ENCODE data around the gene CD1E.
"Not testable (repeated sequence)": the region's sequence is repeated elsewhere in the genome, so short reads cannot be mapped to it uniquely, and the experiment has no call there.

The CD1E gene

DNA sequence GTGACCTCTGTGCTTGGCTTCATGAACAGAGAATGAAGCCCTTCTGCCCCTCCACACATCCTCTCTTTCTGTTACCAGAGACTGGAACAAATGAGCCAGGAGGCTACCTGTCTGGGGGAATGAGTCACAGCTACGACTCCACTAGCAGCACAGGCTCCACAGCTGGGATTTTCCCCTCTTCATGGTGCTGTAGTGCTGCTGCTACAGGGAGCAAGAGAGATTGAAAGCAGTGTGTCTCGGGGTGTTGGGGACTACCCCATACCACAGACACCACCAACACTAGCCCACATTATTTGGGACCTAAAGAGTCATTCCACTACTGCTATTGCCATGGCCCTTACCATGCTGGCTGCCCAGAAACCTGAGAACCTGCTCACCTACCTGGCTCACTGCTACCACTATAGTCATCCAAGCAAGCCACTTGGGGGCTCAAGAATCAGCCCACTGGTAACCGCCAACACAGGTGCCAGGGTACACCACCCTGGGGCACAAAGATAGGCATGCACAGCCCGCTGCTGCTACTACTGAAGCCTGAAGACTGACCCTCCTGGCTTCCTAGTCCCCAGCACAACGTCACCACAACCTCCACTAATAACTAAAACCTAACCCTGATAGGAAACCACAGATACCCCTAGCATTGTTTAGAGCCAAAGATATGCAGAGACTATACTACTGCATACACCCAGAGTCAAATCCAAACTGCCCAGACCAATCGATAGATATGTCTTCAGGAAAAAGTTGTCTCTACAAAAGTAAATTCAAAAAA lies 17.7 kb downstream of the CD1E start:
- H3K27ac ChIP-seq (ENCODE audit: low read depth, low read length), result no peak overlapping the region
- no peak overlapping the region for H3K9ac ChIP-seq (ENCODE audit: low read length)
- no peak overlapping the region for H3K4me3 ChIP-seq (ENCODE audit: low read length)
- no peaks in the 10 kb centered on the region for H3K36me3 ChIP-seq (ENCODE audit: control insufficient read depth, insufficient read depth, low read length)
- no peaks in the 10 kb centered on the region for H3K4me1 ChIP-seq (ENCODE audit: control insufficient read depth, insufficient read depth, low read length)
- no peaks in the 10 kb centered on the region for H3K27me3 ChIP-seq (ENCODE audit: control insufficient read depth, insufficient read depth, low read length)

DNA sequence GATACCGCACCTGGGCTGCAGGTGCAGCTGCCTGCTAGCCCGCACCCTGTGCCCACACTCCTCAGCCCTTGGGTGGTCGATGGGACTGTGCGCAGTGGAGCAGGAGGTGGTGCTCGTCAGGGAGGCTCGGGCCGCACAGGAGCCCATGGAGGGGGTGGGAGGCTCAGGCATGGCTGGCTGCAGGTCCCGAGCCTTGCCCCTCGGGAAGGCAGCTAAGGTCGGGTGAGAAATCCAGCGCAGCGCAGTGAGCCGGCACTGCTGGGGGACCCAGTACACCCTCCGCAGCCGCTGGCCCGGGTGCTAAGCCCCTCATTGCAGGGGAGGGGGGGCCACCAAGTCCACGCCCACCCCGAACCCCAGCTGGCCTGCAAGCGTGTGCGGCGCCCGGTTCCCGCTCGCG lies 20.4 kb downstream of the CD1E start:
- H3K36me3 ChIP-seq (ENCODE audit: control insufficient read depth, insufficient read depth, low read length); H3K27ac ChIP-seq (ENCODE audit: low read depth, low read length); H3K9ac ChIP-seq (ENCODE audit: low read length); H3K4me3 ChIP-seq (ENCODE audit: low read length); H3K27me3 ChIP-seq (ENCODE audit: control insufficient read depth, insufficient read depth, low read length); H3K4me1 ChIP-seq (ENCODE audit: control insufficient read depth, insufficient read depth, low read length): not testable (repeated sequence)

DNA sequence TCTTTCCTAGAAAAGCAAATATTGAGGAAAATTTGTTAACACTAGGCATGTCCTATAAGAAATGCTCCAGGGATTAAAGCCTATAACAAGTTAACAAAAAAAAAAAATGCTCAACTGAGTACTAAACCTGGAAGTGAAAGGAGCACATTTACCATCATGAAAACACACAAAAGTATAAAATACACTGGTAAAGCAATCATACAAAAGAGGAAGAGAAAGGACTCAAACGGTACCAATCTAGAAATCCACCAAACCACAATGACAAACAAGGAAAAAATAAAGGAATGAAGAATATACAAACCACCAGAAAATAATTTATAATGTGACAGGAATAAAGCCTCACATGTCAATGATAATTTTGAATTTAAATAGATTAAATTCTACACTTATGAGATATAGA lies 21.2 kb downstream of the CD1E start:
- Histone ChIP-seq H3K9ac (ENCODE audit: low read length) (no peak overlapping the region), H3K4me1 (ENCODE audit: control insufficient read depth, insufficient read depth, low read length) (no peaks in the 10 kb centered on the region), H3K27me3 (ENCODE audit: control insufficient read depth, insufficient read depth, low read length) (no peaks in the 10 kb centered on the region), H3K36me3 (ENCODE audit: control insufficient read depth, insufficient read depth, low read length) (no peaks in the 10 kb centered on the region), H3K27ac (ENCODE audit: low read depth, low read length) (no peak overlapping the region), H3K4me3 (ENCODE audit: low read length) (no peak overlapping the region)

DNA sequence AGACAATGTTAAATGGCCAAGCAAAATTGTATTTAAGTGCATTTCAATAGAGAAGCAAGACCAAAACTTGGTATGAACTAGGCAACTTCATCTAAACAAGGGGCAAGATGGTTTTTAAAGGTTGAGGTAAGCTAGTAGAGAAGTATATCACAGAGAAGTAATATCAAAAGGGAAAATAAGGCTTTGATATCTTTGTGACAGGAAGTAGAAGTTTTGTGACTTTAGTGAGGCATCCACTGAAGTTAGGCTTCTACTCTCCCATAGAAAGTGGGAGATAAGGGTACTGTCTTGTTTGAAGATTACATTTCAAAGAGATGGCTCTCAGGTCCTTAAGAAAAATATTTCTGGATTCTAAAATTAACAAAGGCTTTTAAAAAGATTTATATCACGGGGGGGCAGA lies 36.6 kb downstream of the CD1E start:
- Histone ChIP-seq H3K4me3 (ENCODE audit: low read length) (no peak overlapping the region), H3K27ac (ENCODE audit: low read depth, low read length) (no peak overlapping the region), H3K4me1 (ENCODE audit: control insufficient read depth, insufficient read depth, low read length) (no peaks in the 10 kb centered on the region), H3K36me3 (ENCODE audit: control insufficient read depth, insufficient read depth, low read length) (no peaks in the 10 kb centered on the region), H3K9ac (ENCODE audit: low read length) (no peak overlapping the region), H3K27me3 (ENCODE audit: control insufficient read depth, insufficient read depth, low read length) (no peaks in the 10 kb centered on the region)

DNA sequence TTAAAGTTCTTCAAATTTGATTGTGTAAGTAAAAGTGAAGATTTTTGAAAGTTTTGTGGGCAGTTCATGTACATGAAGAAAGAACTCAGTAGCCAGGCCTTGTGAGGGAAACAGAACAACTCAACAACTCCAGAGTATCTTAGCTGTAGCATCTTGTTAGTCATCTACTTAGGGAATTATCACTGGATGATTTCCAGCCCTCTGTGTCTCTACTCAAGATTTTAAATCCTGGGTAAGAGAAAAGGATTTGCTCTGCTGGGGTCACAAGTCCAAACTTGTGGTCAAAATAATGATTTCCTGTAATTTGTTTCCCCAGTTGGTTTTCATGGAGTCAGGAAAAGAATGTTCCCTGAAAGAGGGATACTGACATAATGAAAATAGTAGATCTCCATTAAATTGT lies 37.4 kb downstream of the CD1E start:
- Histone ChIP-seq H3K4me1 (ENCODE audit: control insufficient read depth, insufficient read depth, low read length) (no peaks in the 10 kb centered on the region), H3K27ac (ENCODE audit: low read depth, low read length) (no peak overlapping the region), H3K9ac (ENCODE audit: low read length) (no peak overlapping the region), H3K36me3 (ENCODE audit: control insufficient read depth, insufficient read depth, low read length) (no peaks in the 10 kb centered on the region), H3K4me3 (ENCODE audit: low read length) (no peak overlapping the region), H3K27me3 (ENCODE audit: control insufficient read depth, insufficient read depth, low read length) (no peaks in the 10 kb centered on the region)

DNA sequence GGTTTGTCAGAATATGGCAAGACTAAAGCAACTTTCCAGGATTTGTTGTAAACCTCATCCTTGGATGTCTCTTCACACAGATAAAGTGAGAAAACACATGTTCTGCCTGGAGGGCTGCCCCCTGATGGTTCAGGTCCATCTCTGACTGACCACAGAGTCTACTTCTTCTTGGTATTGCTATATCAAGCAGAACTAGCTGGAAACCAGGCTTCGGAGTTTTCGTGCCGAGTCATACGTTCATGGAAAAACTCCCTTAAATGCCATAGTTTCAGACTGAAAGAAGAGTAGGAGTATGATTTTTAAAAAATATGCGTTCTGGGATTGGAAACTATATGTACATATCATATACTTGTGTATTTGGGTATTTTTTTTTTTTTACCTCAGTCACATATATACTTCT lies 39.8 kb downstream of the CD1E start:
- Histone ChIP-seq H3K27me3 (ENCODE audit: control insufficient read depth, insufficient read depth, low read length) (no peaks in the 10 kb centered on the region), H3K9ac (ENCODE audit: low read length) (no peak overlapping the region), H3K4me3 (ENCODE audit: low read length) (no peak overlapping the region), H3K27ac (ENCODE audit: low read depth, low read length) (no peak overlapping the region), H3K4me1 (ENCODE audit: control insufficient read depth, insufficient read depth, low read length) (no peaks in the 10 kb centered on the region), H3K36me3 (ENCODE audit: control insufficient read depth, insufficient read depth, low read length) (no peaks in the 10 kb centered on the region)

DNA sequence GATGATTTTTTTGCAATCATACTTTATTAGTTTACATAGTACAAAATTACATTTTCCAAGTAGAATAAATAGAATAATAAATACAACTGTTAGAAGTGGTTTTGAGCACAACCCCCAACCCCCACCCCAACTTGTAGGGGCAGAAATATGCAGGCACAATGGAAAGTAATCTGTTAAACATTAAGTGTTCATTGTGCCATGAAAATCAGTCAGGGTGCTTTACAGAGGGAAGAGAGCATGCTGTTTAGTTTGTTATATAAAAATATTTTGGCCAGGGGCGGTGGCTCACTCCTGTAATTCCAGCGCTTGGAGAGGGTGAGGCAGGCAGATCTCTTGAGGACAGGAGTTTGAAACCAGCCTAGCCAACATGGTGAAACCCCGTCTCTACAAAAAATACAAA lies 43.0 kb downstream of the CD1E start:
- Histone ChIP-seq H3K4me3 (ENCODE audit: low read length) (no peak overlapping the region), H3K9ac (ENCODE audit: low read length) (no peak overlapping the region), H3K36me3 (ENCODE audit: control insufficient read depth, insufficient read depth, low read length) (no peaks in the 10 kb centered on the region), H3K4me1 (ENCODE audit: control insufficient read depth, insufficient read depth, low read length) (no peaks in the 10 kb centered on the region), H3K27ac (ENCODE audit: low read depth, low read length) (no peak overlapping the region), H3K27me3 (ENCODE audit: control insufficient read depth, insufficient read depth, low read length) (no peaks in the 10 kb centered on the region)

DNA sequence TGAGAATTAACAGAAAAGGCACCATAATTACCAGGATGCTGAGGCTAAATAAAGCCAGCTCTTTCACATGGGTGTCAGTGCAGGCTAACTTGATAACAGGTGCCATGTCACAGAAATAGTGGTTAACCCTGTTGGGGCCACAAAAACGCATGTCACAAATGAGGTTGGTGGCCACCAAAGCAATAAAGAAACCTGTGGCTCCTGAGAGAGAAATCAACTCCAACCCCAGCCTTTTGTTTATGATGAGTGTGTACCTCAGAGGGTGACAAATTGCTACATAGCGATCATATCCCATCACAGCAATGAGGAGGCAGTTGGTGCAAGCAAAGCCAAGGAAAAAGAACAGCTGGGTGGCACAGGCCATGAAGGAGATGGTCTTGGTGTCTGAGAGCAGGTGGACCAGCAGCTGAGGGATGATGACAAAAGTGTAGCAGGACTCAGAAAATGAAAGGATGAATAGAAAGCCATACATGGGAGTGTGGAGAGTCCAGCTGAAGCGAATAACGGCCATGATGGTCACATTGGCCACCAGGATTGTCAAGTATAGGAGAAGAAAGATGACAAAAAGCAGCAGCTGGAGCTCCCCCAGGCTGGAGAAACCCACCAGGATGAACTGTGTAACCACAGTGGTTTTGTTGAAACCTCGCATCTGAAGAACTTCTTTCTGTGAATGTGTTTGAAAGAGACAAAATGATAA lies 45.3 kb downstream of the CD1E start, which contains the start of gene OR10T2:
TSS of gene OR10T2 (minus strand) at position 649 of the 697 bp plus-strand sequence. CDS start at position 649, 0 bp downstream.
- H3K27me3 ChIP-seq (ENCODE audit: control insufficient read depth, insufficient read depth, low read length), result no peaks in the 10 kb centered on the region
- H3K4me3 ChIP-seq (ENCODE audit: low read length), result no peak within 1 kb of the TSS
- no peak within 1 kb of the TSS for H3K9ac ChIP-seq (ENCODE audit: low read length)
- no peaks in the 10 kb centered on the region for H3K4me1 ChIP-seq (ENCODE audit: control insufficient read depth, insufficient read depth, low read length)
- H3K36me3 ChIP-seq (ENCODE audit: control insufficient read depth, insufficient read depth, low read length), result no peaks in the 10 kb centered on the region
- H3K27ac ChIP-seq (ENCODE audit: low read depth, low read length), result no peak within 1 kb of the TSS

DNA sequence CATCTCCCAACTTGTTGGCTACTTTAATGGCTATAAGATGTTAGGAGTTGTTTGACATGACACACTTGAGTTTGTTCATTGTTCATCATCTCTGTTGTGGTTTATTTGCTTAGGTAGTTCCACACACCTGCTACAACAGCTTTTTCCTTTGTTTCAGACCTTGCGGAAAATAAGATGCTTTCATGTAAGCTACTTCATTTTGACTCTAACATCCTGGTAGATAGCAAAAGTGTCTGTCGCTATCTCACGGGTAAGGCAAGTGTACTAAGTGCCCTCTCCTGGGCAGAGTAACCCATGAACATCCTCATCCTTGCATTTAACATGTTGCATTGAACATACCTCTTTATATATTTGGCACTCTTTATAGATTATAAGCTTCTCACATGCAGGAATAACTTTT lies 47.2 kb downstream of the CD1E start:
- H3K4me3 ChIP-seq (ENCODE audit: low read length), result no peak overlapping the region
- no peak overlapping the region for H3K27ac ChIP-seq (ENCODE audit: low read depth, low read length)
- H3K36me3 ChIP-seq (ENCODE audit: control insufficient read depth, insufficient read depth, low read length), result no peaks in the 10 kb centered on the region

DNA sequence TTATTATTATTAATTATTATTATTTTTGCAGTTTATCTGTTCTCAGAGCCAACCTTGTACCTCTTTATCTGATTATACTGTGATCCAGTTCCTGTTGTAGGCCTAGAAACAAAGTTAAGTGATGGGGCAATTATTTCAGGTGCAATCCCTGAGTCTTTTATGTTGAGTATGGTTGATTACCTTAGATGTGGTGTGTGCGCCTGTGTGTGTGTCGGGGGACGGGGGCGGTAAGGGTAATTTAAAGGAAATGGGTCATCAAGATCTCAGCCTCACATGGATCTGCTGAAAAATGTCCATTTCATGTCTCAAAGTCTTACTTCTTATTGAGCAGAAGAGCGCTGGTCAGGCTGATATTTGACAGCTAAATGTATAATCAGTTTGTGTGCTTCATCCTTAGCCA lies 53.4 kb downstream of the CD1E start:
- Histone ChIP-seq H3K9ac (ENCODE audit: low read length) (no peak overlapping the region), H3K4me3 (ENCODE audit: low read length) (no peak overlapping the region), H3K27me3 (ENCODE audit: control insufficient read depth, insufficient read depth, low read length) (no peaks in the 10 kb centered on the region), H3K27ac (ENCODE audit: low read depth, low read length) (no peak overlapping the region), H3K36me3 (ENCODE audit: control insufficient read depth, insufficient read depth, low read length) (no peaks in the 10 kb centered on the region), H3K4me1 (ENCODE audit: control insufficient read depth, insufficient read depth, low read length) (no peaks in the 10 kb centered on the region)

More for the DNA sequence above, 47.2 kb downstream of the CD1E start:
- Histone ChIP-seq H3K9ac (ENCODE audit: low read length) (no peak overlapping the region), H3K4me1 (ENCODE audit: control insufficient read depth, insufficient read depth, low read length) (no peaks in the 10 kb centered on the region), H3K27me3 (ENCODE audit: control insufficient read depth, insufficient read depth, low read length) (no peaks in the 10 kb centered on the region)

Data from rectal smooth muscle tissue (tissue), 1 donor.